Upper lobe of left lung (tissue), 4 donors: Measurements from ENCODE around the gene ZBTB5.

ENCODE experiments used
- CTCF ChIP-seq, 6 experiments: fragments of 450-650 bp in 4 of 6; fragments of 200-600 bp in 2 of 6; sonication (generic) in 2 of 6; IDR thresholded peaks; one replicate each; pipeline ENCODE4 v1.5.1; 2016 to 2019; ENCODE audit warnings: antibody characterized with exemption in 6 of 6
- EP300 ChIP-seq, 4 donors: sonication (generic); formaldehyde crosslinking; IDR thresholded peaks; one replicate each; pipeline ENCODE4 v1.5.1; 2017; ENCODE audit warnings: antibody characterized with exemption in 4 of 4, control low read depth in 2 of 4
- POLR2A ChIP-seq, 4 donors: fragments of 450-650 bp; IDR thresholded peaks; one replicate each; pipeline ENCODE4 v1.5.1; 2016 to 2017; ENCODE audit warnings: antibody characterized with exemption in 4 of 4, mild to moderate bottlenecking in 2 of 4
- POLR2AphosphoS5 ChIP-seq, 2 donors: sonication (generic); formaldehyde crosslinking; IDR thresholded peaks; one replicate each; pipeline ENCODE4 v1.5.1; 2017; ENCODE audit warnings: antibody characterized with exemption in 2 of 2

GRCh38 chr9:37453827-37454226 lies 11.4 kb downstream of the ZBTB5 start:
- no peak for TF ChIP-seq CTCF (IDR thresholded peaks at IDR 0.05)
- TF ChIP-seq POLR2AphosphoS5 (IDR thresholded peaks at IDR 0.05): no peak
- TF ChIP-seq EP300 (IDR thresholded peaks at IDR 0.05): no peak
- TF ChIP-seq POLR2A (IDR thresholded peaks at IDR 0.05): no peak
